GM12878 (cell line): ENCODE data around the gene NUDCD2. TPM values are rescaled to one million over a fixed set of nuclear protein-coding genes. Genes with fewer than 3 reads are reported as not detected.

Experiments used
- ATAC-seq: fragments of 200-7000 bp; cut with Tn5 transposase; 3 replicates; pipeline ENCODE4 v1.9.1; 2020; ENCODE audit warnings: mild to moderate bottlenecking, moderate library complexity
- BruUV-seq: library from RNA; stranded (reverse); fragments of 400-500 nt; replicated peaks from 2 replicates; lab custom pipeline; 2021; lab: Mats Ljungman, UMichigan
- CTCF ChIA-PET: fragments of 300-600 bp; sonication (Branson Sonifier 250); formaldehyde crosslinking; extraction: SDS; loops from one replicate; lab custom pipeline; 2021; ENCODE audit warnings: inconsistent platforms; lab: Yijun Ruan, JAX
- POLR2A ChIA-PET: fragments of 350-600 bp; formaldehyde crosslinking; extraction: SDS; loops from one replicate; lab custom pipeline; 2021; ENCODE audit warnings: inconsistent platforms; lab: Charles Lee
- RAD21 ChIA-PET: fragments of 300-600 bp; sonication (Branson Sonifier 250); formaldehyde crosslinking; loops from one replicate; lab custom pipeline; 2023; ENCODE audit warnings: antibody characterized with exemption; ENCODE audit not compliant: unreplicated experiment; lab: Charles Lee
- SMC1A ChIA-PET: fragments of 300-600 bp; sonication (Branson Sonifier 250); formaldehyde crosslinking; loops from one replicate; lab custom pipeline; 2023; ENCODE audit not compliant: unreplicated experiment, uncharacterized antibody; lab: Charles Lee
- DNase-seq: peaks from one replicate; pipeline ENCODE4 v3.0.0-alpha.2; 2011; ENCODE audit warnings: low read depth, low spot score
- FAIRE-seq: peaks from 3 replicates; lab custom pipeline; 2011; peaks lifted over from hg19 to GRCh38; lab: Jason Lieb, UNC
- H2AFZ ChIP-seq: 2 replicates; pipeline ENCODE4 v1.6.0; 2011; ENCODE audit warnings: low read depth, low read length, control low read depth; ENCODE audit not compliant: control insufficient read depth
- H3K27ac ChIP-seq: 2 replicates; pipeline ENCODE4 v1.5.1; 2011; ENCODE audit warnings: control low read depth; ENCODE audit not compliant: control insufficient read depth, insufficient read depth
- H3K27me3 ChIP-seq, 2 experiments: replicated peaks in 1 of 2; 2 replicates each; pipeline versions ENCODE4 v1.6.0 to v1.6.1; 2011; ENCODE audit warnings: low read length in 1 of 2; ENCODE audit not compliant: control insufficient read depth in 2 of 2, insufficient read depth in 2 of 2
- H3K36me3 ChIP-seq, 2 experiments: 2 replicates each; pipeline ENCODE4 v1.5.1; 2011; ENCODE audit warnings: low read length in 1 of 2; ENCODE audit not compliant: control insufficient read depth in 2 of 2, insufficient read depth in 2 of 2
- H3K4me1 ChIP-seq: 2 replicates; pipeline ENCODE4 v1.6.1; 2011; ENCODE audit warnings: mild to moderate bottlenecking, low read length, moderate library complexity, mixed read lengths; ENCODE audit not compliant: control insufficient read depth, insufficient read depth
- H3K4me2 ChIP-seq: 2 replicates; pipeline ENCODE4 v1.6.0; 2011; ENCODE audit warnings: control low read depth; ENCODE audit not compliant: control insufficient read depth, insufficient read depth
- H3K4me3 ChIP-seq: fragments of 200-600 bp; sonication (generic); 2 replicates; pipeline ENCODE4 v1.5.1; 2016
- H3K79me2 ChIP-seq: 2 replicates; pipeline ENCODE4 v1.6.0; 2011; ENCODE audit warnings: low read length; ENCODE audit not compliant: control insufficient read depth, insufficient read depth
- H3K9ac ChIP-seq: 2 replicates; pipeline ENCODE4 v1.8.0; 2011; ENCODE audit warnings: low read length, control low read depth, mixed read lengths; ENCODE audit not compliant: control insufficient read depth, insufficient read depth
- H3K9me3 ChIP-seq: replicated peaks from 3 replicates; pipeline ENCODE4 v1.5.1; 2011; ENCODE audit warnings: mild to moderate bottlenecking, low read length; ENCODE audit not compliant: control insufficient read depth, insufficient read depth
- H4K20me1 ChIP-seq: 2 replicates; pipeline ENCODE4 v1.6.0; 2011; ENCODE audit not compliant: control insufficient read depth, insufficient read depth
- BCL11A ChIP-seq: IDR thresholded peaks from 2 replicates; pipeline ENCODE4 v1.6.1; 2011; ENCODE audit warnings: low read depth, low read length
- CBFB ChIP-seq: IDR thresholded peaks from 2 replicates; pipeline ENCODE4 v1.6.1; 2016; ENCODE audit warnings: antibody characterized with exemption, low read depth
- CREB1 ChIP-seq: IDR thresholded peaks from 2 replicates; pipeline ENCODE4 v1.6.1; 2012; ENCODE audit warnings: low read depth, mild to moderate bottlenecking, inconsistent platforms
- FOXK2 ChIP-seq: fragments of 450-650 bp; IDR thresholded peaks from 2 replicates; pipeline ENCODE4 v1.6.1; 2017; ENCODE audit warnings: mild to moderate bottlenecking, moderate library complexity
- KDM1A ChIP-seq: fragments of 200-600 bp; sonication (generic); IDR thresholded peaks from 2 replicates; pipeline ENCODE4 v1.6.1; 2016; ENCODE audit warnings: borderline replicate concordance
- NFIC ChIP-seq: IDR thresholded peaks from 2 replicates; pipeline ENCODE4 v1.6.1; 2012; ENCODE audit warnings: low read depth, mild to moderate bottlenecking, inconsistent platforms, low read length, moderate library complexity
- NFXL1 ChIP-seq: fragments of 450-650 bp; IDR thresholded peaks from 2 replicates; pipeline ENCODE4 v1.6.1; 2017; ENCODE audit warnings: antibody characterized with exemption, mild to moderate bottlenecking, borderline replicate concordance
- NFYA ChIP-seq: IDR thresholded peaks from 2 replicates; pipeline ENCODE4 v1.6.1; 2011; ENCODE audit warnings: low read depth, mild to moderate bottlenecking, low read length, improper control_type of control experiment, borderline replicate concordance
- NFYB ChIP-seq: IDR thresholded peaks from 2 replicates; pipeline ENCODE4 v1.6.1; 2011; ENCODE audit warnings: low read depth, mild to moderate bottlenecking, low read length, improper control_type of control experiment, moderate library complexity; ENCODE audit not compliant: insufficient read depth
- NR2C1 ChIP-seq: fragments of 450-650 bp; IDR thresholded peaks from 2 replicates; pipeline ENCODE4 v1.6.1; 2017; ENCODE audit warnings: antibody characterized with exemption, mild to moderate bottlenecking, moderate library complexity
- SP1 ChIP-seq: IDR thresholded peaks from one replicate; pipeline ENCODE4 v1.6.1; 2011; ENCODE audit warnings: low read depth, low read length
- ZZZ3 ChIP-seq: IDR thresholded peaks from 2 replicates; pipeline ENCODE4 v1.6.1; 2011; ENCODE audit warnings: low read depth; ENCODE audit not compliant: control insufficient read depth, insufficient read length
- WGBS: methylation state at CpG from one replicate; pipeline ENCODE4 v1.1.6; 2016; ENCODE audit warnings: low lambda C conversion rate; ENCODE audit not compliant: insufficient replicate concordance, insufficient coverage; ENCODE audit errors: missing lambda C conversion rate; 5-methylcytosine and 5-hydroxymethylcytosine counted together
- in situ Hi-C: fragments of 300-500 bp; cut with MboI; formaldehyde crosslinking; loops from 9 replicates; pipeline ENCODE4 v1.14.3; 2018; ENCODE audit warnings: mixed read lengths
- intact Hi-C: fragments of 100-400 bp; cut with micrococcal nuclease; formaldehyde crosslinking; loops from one replicate; pipeline ENCODE4 v1.14.2; 2022; ENCODE audit not compliant: unreplicated experiment
- polyA plus RNA-seq, 11 experiments: library from polyadenylated mRNA; depleted of rRNA in 4 of 11; unstranded in 6 of 11; stranded (reverse) in 5 of 11; fragments of >200 nt; fragmentation: Nextera tagmentation in 4 of 11; fragmentation: Illumina TruSeq in 1 of 11; extraction: Ambion mirVana in 4 of 11; extraction: Trizol in 1 of 11; gene quantifications; 1 replicate in 1 of 11; 2 replicates in 10 of 11; pipeline versions ENCODE4 v1.2.1 to v1.2.3, GENCODE V29; 2011 to 2016; ENCODE audit warnings: inconsistent platforms in 2 of 11, missing spikeins in 2 of 11, low read depth in 1 of 11
- total RNA-seq, 4 experiments: library from RNA; depleted of rRNA in 3 of 4; stranded (reverse); fragments of >200 nt in 3 of 4; fragmentation: Illumina TruSeq in 1 of 4; extraction: Trizol in 1 of 4; gene quantifications; 2 replicates each; pipeline versions ENCODE4 v1.2.1 to v1.2.3, GENCODE V29; 2013 to 2021

The NUDCD2 gene
- total and polyA plus RNA-seq, 10 of the 15 experiments (the other 5 are each of a cell fraction or from before 2014, with no cell fraction given), result 9.1 to 133 (median 24.6) TPM

DNA sequence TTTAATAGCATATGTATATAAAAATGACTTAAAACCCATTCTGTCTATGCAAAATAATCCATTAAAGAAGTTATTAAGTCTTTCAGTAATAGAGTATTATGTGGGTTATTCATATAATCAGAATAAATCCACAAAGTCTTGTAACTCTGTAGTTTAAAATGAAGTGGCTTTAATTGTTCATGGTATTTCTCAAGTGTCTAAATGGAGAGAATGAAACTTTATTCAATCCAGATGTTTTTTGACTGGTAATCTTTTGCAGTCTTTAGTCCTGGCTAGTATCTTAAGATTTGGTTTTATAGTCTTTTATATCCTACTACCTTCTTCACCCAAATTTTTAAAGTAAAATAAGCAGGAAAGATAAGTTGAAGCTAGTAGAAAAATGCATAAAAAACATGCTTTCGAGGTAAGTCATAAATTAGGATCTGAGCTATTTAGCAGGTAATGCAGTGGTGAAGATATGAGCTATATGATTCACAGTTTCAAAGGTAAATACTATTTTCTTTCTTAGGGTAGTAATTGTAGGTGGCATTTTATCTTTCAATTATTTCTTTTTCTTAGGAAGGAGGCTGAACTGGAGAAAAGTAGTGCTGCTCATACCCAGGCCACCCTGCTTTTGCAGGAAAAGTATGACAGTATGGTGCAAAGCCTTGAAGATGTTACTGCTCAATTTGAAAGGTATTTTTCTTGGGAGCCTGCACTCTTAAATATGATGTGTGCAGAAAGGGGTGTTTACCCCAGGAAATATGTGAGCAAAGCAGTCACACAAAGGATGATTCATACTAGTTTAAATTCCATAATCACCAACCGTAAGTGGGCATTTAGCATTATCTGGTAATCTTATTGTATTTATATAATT is 18.5 kb upstream of the NUDCD2 start:
- ChIA-PET POLR2A (interaction anchor here (1.6 to 3.3 kb wide), 2 partner anchors 11 to 17 kb away, joined by 5 to 9 read pairs; partner anchors contain the start of gene HMMR), CTCF (interaction anchor here (1.0 kb wide), 1 partner anchor 10 kb away, joined by 3 read pairs; no protein-coding TSS in a partner anchor), SMC1A (interaction anchor here (0.8 to 1.5 kb wide), 4 partner anchors 10 to 35 kb away, joined by 3 to 4 read pairs (median 3); no protein-coding TSS in a partner anchor), RAD21 (interaction anchor here (1.0 to 1.2 kb wide), 2 partner anchors 14 to 30 kb away, joined by 3 read pairs; no protein-coding TSS in a partner anchor)
- no peaks in the 10 kb centered on the region for H3K27me3 ChIP-seq
- no peak overlapping the region for H3K4me3 ChIP-seq
- FAIRE-seq, result no peak
- no peaks in the 10 kb centered on the region for H4K20me1 ChIP-seq
- DNase-seq, result no peak
- no peaks in the 10 kb centered on the region for H3K9me3 ChIP-seq
- in situ Hi-C loops (no loop called here), intact Hi-C loops (no loop called here)
- ATAC-seq, result no peak
- no peaks in the 10 kb centered on the region for H3K4me1 ChIP-seq
- H3K36me3 ChIP-seq, result peaks cover 3 to 23% of the 10 kb centered on the region in 2 experiments
- BruUV-seq, result no TSS peak
- no peak overlapping the region for H3K4me2 ChIP-seq
- 95% methylated on average over 2 of the region's 2 CpGs for WGBS
- H2AFZ ChIP-seq, result no peak overlapping the region
- no peak overlapping the region for H3K9ac ChIP-seq
- TF ChIP-seq ZZZ3 (no peak), NFYB (no peak), NR2C1 (no peak), FOXK2 (no peak), NFIC (no peak), NFXL1 (no peak), CREB1 (no peak), SP1 (no peak), KDM1A (no peak), BCL11A (no peak), NFYA (no peak), CBFB (no peak)
- TF ChIP-seq, all 136 proteins: peak for 0
- Histone ChIP-seq H3K79me2 (no peaks in the 10 kb centered on the region), H3K27ac (no peak overlapping the region)
